Left kidney (tissue), 2 donors: ENCODE results near the gene PIK3CB. TPM values are rescaled to one million over a fixed set of nuclear protein-coding genes. Genes with fewer than 3 reads are reported as not detected.
"Not testable (repeated sequence)": the region's sequence is repeated elsewhere in the genome, so short reads cannot be mapped to it uniquely, and the experiment has no call there.

Source experiments
- DNase-seq: peaks from one replicate; pipeline ENCODE4 v3.0.0-alpha.2; 2013
- polyA plus RNA-seq: library from polyadenylated mRNA; unstranded; fragments of 120-200 nt; gene quantifications from one replicate; pipeline ENCODE4 v1.2.1, GENCODE V29; 2013; ENCODE audit not compliant: insufficient read length

Gene PIK3CB
- polyA plus RNA-seq, 1 donor: 30.4 TPM

DNA sequence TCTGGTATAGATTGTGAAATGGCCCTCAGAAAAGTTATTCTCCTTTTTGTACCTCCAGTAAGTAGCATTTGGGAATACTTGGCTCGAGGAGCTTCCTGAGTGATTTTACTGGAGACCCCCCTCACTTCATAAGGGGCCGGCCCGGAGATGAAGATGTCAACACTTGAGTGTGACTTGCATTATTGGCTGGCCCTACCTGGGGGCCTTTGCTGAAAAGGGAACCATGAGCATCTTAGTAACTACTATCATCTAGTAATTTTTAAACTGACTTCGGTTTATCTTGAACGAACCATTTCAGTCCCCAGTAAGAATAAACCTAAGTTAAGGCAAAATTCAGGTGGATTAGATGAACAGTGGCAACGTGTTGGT lies 224.8 kb downstream of the PIK3CB start:
- no peak for DNase-seq

DNA sequence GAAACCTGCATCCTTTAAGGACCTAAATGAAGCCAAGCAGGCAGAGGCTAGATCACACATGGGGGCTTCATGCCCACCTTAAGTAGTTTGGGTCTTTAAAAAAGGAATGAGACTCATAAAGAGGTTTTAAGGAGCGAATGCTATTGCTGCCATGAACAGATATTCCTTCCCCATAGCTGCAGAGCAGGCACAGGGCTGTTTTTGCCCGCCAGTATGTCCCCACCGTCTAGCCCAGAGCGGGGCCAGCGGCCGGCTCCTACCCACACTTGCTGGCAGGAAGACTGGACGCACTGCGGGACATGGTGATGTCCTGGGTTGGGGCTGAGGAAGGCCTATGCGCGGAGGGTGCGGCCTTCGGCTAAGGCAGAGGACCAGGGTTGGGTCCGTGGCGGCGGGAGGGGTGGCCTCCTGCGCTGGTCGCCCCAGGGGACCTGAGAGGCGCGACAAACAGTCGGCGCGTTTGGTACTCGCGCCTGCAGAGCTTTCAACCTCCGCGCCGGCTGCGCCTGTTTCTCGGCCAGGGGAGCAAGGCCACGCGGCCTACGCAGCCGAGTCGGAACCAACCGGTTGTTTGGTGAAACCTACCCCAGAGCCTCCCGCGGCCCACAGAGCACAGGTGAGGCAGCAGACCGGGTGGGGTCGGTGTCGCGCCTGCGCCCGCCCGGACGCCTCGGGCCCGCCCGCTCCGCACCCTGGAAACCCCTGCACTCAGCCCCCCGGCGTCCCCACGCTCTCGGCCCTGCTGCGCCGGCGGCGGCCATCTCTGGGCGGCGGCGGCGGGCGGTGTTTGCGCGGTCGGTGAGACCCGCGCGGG lies 226.2 kb downstream of the PIK3CB start, which contains the start of gene FAIM:
TSS of gene FAIM (plus strand) at position 450 of the 814 bp plus-strand sequence. CDS start 10,956 bp downstream, outside the sequence.
- peak; percentile 67 for DNase-seq

DNA sequence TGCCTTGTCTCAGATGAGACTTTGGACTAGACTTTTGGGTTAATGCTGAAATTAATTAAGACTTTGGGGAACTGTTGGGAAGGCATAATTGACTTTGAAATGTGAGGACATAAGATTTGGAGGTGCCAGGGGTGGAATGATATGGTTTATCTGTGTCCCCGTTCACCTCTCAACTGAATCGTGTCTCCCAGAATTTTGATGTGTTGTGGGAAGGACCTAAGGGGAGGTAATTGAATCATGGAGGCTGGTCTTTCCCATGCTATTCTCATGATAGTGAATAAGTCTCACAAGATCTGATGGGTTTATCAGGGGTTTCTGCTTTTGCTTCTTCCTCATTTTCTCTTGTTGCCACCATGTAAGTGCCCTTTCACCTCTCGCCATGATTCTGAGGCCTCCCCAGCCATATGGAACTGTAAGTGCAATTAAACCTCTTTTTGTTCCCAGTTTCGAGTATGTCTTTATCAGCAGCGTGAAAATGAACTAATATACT lies 230.6 kb downstream of the PIK3CB start:
- not testable (repeated sequence) for DNase-seq

Other genes with a start within 250 kb of the PIK3CB start
- 50.3 TPM for gene CEP70, start 240.7 kb downstream of the PIK3CB start, polyA plus RNA-seq
- gene FAIM, start 226.2 kb downstream of the PIK3CB start, polyA plus RNA-seq: 39.2 TPM
- gene FOXL2, start 112.2 kb upstream of the PIK3CB start, polyA plus RNA-seq: not detected
- 0.07 TPM for gene FOXL2NB, start 112.3 kb upstream of the PIK3CB start, polyA plus RNA-seq
- not detected for gene PRR23A, start 171.3 kb upstream of the PIK3CB start, polyA plus RNA-seq
- gene PRR23B, start 186.0 kb upstream of the PIK3CB start, polyA plus RNA-seq: not detected
- not detected for gene PRR23C, start 210.0 kb upstream of the PIK3CB start, polyA plus RNA-seq